Astrocyte (in vitro differentiated cells and primary cell): ENCODE results near the gene ABL2.

Experiments
- CTCF ChIP-seq: IDR thresholded peaks from 2 replicates; pipeline ENCODE4 v1.5.1; 2011; ENCODE audit warnings: low read depth, mild to moderate bottlenecking, inconsistent platforms, low read length, moderate library complexity; ENCODE audit not compliant: insufficient read depth
- EZH2 ChIP-seq: IDR thresholded peaks from 2 replicates; pipeline ENCODE4 v1.6.1; 2012; ENCODE audit warnings: mild to moderate bottlenecking, low read length, inconsistent platforms; ENCODE audit not compliant: insufficient read depth

- TF ChIP-seq CTCF, result no peak
- TF ChIP-seq EZH2, result no peak
Observed at GRCh38 chr1:179142889-179143299, 86.6 kb downstream of the ABL2 start.
